Caco-2 (cell line): ENCODE results near the gene SIGLEC15. TPM values are rescaled to one million over a fixed set of nuclear protein-coding genes. Genes with fewer than 3 reads are reported as not detected.

Experiments
- BruUV-seq: library from RNA; stranded (reverse); fragments of 400-500 nt; replicated peaks from 2 replicates; lab custom pipeline; 2021; lab: Mats Ljungman, UMichigan
- CTCF ChIA-PET: fragments of 300-600 bp; sonication (Branson Sonifier 250); formaldehyde crosslinking; loops from one replicate; lab custom pipeline; 2022; ENCODE audit warnings: antibody characterized with exemption; lab: Charles Lee
- POLR2A ChIA-PET: fragments of 300-600 bp; sonication (Branson Sonifier 250); formaldehyde crosslinking; loops from one replicate; lab custom pipeline; 2022; ENCODE audit warnings: antibody characterized with exemption; lab: Charles Lee
- DNase-seq, 2 experiments: peaks; one replicate each; pipeline versions ENCODE4 v3.0.0 to v3.0.0-alpha.2; 2020 to 2022
- H3K27me3 ChIP-seq: replicated peaks from 2 replicates; pipeline ENCODE4 v1.6.0; 2011; ENCODE audit warnings: low read length; ENCODE audit not compliant: control insufficient read depth, insufficient read depth
- H3K36me3 ChIP-seq: 2 replicates; pipeline ENCODE4 v1.5.1; 2011; ENCODE audit warnings: low read length; ENCODE audit not compliant: control insufficient read depth, insufficient read depth
- H3K4me1 ChIP-seq: fragments of 250-450 bp; sonication (Bioruptor Pico); 2 replicates; pipeline ENCODE4 v1.5.1; 2020; ENCODE audit warnings: mild to moderate bottlenecking
- H3K4me3 ChIP-seq: 2 replicates; pipeline ENCODE4 v1.5.1; 2011; ENCODE audit warnings: low read depth, mild to moderate bottlenecking, control low read depth, low read length
- H3K9me3 ChIP-seq: fragments of 250-450 bp; sonication (Bioruptor Pico); 2 replicates; pipeline ENCODE4 v1.5.1; 2020; ENCODE audit warnings: mild to moderate bottlenecking, moderate library complexity
- H3K27ac Mint-ChIP-seq: one replicate; pipeline ENCODE4 v1.8.0; 2022; ENCODE audit warnings: mixed read lengths; ENCODE audit not compliant: unreplicated experiment
- H3K27me3 Mint-ChIP-seq: one replicate; pipeline ENCODE4 v1.8.0; 2022; ENCODE audit warnings: mixed read lengths; ENCODE audit not compliant: insufficient read depth, unreplicated experiment
- H3K36me3 Mint-ChIP-seq: one replicate; pipeline ENCODE4 v1.8.0; 2022; ENCODE audit warnings: mild to moderate bottlenecking, mixed read lengths; ENCODE audit not compliant: insufficient read depth, unreplicated experiment
- H3K4me1 Mint-ChIP-seq: one replicate; pipeline ENCODE4 v1.8.0; 2022; ENCODE audit warnings: low read depth, mixed read lengths; ENCODE audit not compliant: unreplicated experiment
- H3K4me3 Mint-ChIP-seq: one replicate; pipeline ENCODE4 v1.8.0; 2022; ENCODE audit warnings: mild to moderate bottlenecking, moderate library complexity, mixed read lengths; ENCODE audit not compliant: unreplicated experiment
- H3K9me3 Mint-ChIP-seq: one replicate; pipeline ENCODE4 v1.8.0; 2022; ENCODE audit warnings: mixed read lengths; ENCODE audit not compliant: unreplicated experiment
- intact Hi-C: fragments of 100-400 bp; cut with micrococcal nuclease; formaldehyde crosslinking; loops from one replicate; pipeline ENCODE4 v1.10.0; 2022; ENCODE audit not compliant: unreplicated experiment
- total RNA-seq: library from RNA; stranded (reverse); gene quantifications from 2 replicates; pipeline ENCODE4 v1.2.3, GENCODE V29; 2022
- TF ChIP-seq, protein P1 (sequence below), 2 experiments: fragments of 200-600 bp in 1 of 2; IDR thresholded peaks; 1 replicate in 1 of 2; 2 replicates in 1 of 2; pipeline versions ENCODE4 v1.5.1 to v1.8.0; 2011 to 2022; ENCODE audit warnings: antibody characterized with exemption in 1 of 2, control low read depth in 1 of 2, inconsistent platforms in 1 of 2, low read depth in 1 of 2, low read length in 1 of 2, mild to moderate bottlenecking in 1 of 2, moderate library complexity in 1 of 2; ENCODE audit not compliant: insufficient read depth in 1 of 2, severe bottlenecking in 1 of 2, unreplicated experiment in 1 of 2

Gene SIGLEC15
- total RNA-seq, 1 experiment from 2014 or later = not detected

DNA sequence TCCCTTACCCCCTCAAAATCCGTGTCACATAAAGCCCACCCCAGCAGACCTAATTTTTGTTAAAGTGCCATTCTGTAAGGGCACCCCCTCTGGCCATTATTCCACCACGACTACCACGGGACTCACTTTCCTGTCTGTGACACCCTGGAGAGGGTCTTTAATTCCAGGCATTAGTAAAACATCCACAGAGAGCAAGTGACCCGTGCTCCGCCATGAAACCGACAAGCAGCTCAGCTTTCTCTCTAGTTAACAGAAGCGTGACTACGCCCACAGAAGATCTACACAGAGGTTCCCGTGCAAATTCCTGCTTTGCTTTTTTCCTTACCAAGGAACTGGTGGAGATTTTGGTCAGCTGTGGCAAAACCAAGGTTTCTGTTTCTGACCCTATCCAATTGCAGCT, 4.4 kb downstream of the SIGLEC15 start:
- Mint-ChIP-seq H3K36me3 (no peaks in the 10 kb centered on the region), H3K4me1 (peaks cover 10% of the 10 kb centered on the region), H3K9me3 (no peaks in the 10 kb centered on the region), H3K4me3 (no peak overlapping the region), H3K27me3 (no peaks in the 10 kb centered on the region), H3K27ac (peak overlapping the region; percentile 69)
- intact Hi-C loops = no loop called here
- H3K36me3 ChIP-seq = no peaks in the 10 kb centered on the region
- peaks cover 30% of the 10 kb centered on the region for H3K4me1 ChIP-seq
- no peak overlapping the region for H3K4me3 ChIP-seq
- H3K9me3 ChIP-seq = no peaks in the 10 kb centered on the region
- TF ChIP-seq, protein P1, sequence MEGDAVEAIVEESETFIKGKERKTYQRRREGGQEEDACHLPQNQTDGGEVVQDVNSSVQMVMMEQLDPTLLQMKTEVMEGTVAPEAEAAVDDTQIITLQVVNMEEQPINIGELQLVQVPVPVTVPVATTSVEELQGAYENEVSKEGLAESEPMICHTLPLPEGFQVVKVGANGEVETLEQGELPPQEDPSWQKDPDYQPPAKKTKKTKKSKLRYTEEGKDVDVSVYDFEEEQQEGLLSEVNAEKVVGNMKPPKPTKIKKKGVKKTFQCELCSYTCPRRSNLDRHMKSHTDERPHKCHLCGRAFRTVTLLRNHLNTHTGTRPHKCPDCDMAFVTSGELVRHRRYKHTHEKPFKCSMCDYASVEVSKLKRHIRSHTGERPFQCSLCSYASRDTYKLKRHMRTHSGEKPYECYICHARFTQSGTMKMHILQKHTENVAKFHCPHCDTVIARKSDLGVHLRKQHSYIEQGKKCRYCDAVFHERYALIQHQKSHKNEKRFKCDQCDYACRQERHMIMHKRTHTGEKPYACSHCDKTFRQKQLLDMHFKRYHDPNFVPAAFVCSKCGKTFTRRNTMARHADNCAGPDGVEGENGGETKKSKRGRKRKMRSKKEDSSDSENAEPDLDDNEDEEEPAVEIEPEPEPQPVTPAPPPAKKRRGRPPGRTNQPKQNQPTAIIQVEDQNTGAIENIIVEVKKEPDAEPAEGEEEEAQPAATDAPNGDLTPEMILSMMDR (IDR thresholded peaks at IDR 0.05; ENCODE audit: insufficient read depth in 1 of 2, low read depth in 1 of 2, low read length in 1 of 2, severe bottlenecking in 1 of 2, unreplicated experiment in 1 of 2) = no peak
- ChIA-PET CTCF (no interaction called here), POLR2A (no interaction called here)
- no peak for DNase-seq
- no TSS peak for BruUV-seq
- H3K27me3 ChIP-seq = no peaks in the 10 kb centered on the region

GRCh38 chr18:45830917-45831316, 5.4 kb downstream of the SIGLEC15 start:
- H3K4me1 Mint-ChIP-seq = peaks cover 20% of the 10 kb centered on the region
- no peaks in the 10 kb centered on the region for H3K36me3 Mint-ChIP-seq
- H3K9me3 ChIP-seq = no peaks in the 10 kb centered on the region
- H3K27me3 ChIP-seq = no peaks in the 10 kb centered on the region
- H3K27ac Mint-ChIP-seq = no peak overlapping the region
- peaks cover 30% of the 10 kb centered on the region for H3K4me1 ChIP-seq
- no peak overlapping the region for H3K4me3 Mint-ChIP-seq
- TF ChIP-seq, protein P1 (IDR thresholded peaks at IDR 0.05; ENCODE audit: insufficient read depth in 1 of 2, low read depth in 1 of 2, low read length in 1 of 2, severe bottlenecking in 1 of 2, unreplicated experiment in 1 of 2) = no peak
- H3K27me3 Mint-ChIP-seq = no peaks in the 10 kb centered on the region
- no peak overlapping the region for H3K4me3 ChIP-seq
- CTCF ChIA-PET = no interaction called here
- POLR2A ChIA-PET = interaction anchor here (0.5 kb wide), 1 partner anchor 196 kb away, joined by 3 read pairs; no protein-coding TSS in a partner anchor
- H3K36me3 ChIP-seq = no peaks in the 10 kb centered on the region; the same call in 1 of the 2 replicates
- intact Hi-C loops = no loop called here
- no peak for DNase-seq
- BruUV-seq = no TSS peak
- H3K9me3 Mint-ChIP-seq = no peaks in the 10 kb centered on the region

DNA sequence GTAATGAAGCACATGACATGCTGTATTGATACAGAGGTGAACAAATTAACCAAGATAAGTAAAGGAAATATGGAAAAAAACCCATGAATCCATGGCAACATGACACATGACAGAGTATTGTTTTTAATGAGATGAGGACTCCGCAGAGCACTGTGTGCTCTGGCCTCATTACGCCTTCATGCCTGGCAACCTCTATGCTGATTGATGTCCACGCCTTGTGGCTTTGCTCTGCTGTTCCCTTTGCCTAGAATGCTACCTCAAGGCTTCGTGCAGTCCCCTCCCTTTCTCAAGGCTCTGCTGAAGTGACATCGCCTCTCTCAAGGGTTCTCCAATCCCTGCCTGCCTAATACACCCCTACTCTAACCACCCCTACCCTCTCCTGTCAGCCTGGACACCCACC, 8.4 kb downstream of the SIGLEC15 start:
- H3K27ac Mint-ChIP-seq = no peak overlapping the region
- BruUV-seq = no TSS peak
- H3K36me3 Mint-ChIP-seq = no peaks in the 10 kb centered on the region
- POLR2A ChIA-PET = no interaction called here
- no peaks in the 10 kb centered on the region for H3K9me3 ChIP-seq
- H3K4me3 ChIP-seq = no peak overlapping the region
- CTCF ChIA-PET = no interaction called here
- no peaks in the 10 kb centered on the region; the same call in 1 of the 2 replicates for H3K36me3 ChIP-seq
- TF ChIP-seq, protein P1 (IDR thresholded peaks at IDR 0.05; ENCODE audit: insufficient read depth in 1 of 2, low read depth in 1 of 2, low read length in 1 of 2, severe bottlenecking in 1 of 2, unreplicated experiment in 1 of 2) = no peak
- H3K27me3 ChIP-seq = no peaks in the 10 kb centered on the region
- peaks cover 20% of the 10 kb centered on the region for H3K4me1 ChIP-seq
- H3K4me3 Mint-ChIP-seq = no peak overlapping the region
- intact Hi-C loops = no loop called here
- H3K4me1 Mint-ChIP-seq = peaks cover 24% of the 10 kb centered on the region
- H3K27me3 Mint-ChIP-seq = no peaks in the 10 kb centered on the region
- no peaks in the 10 kb centered on the region for H3K9me3 Mint-ChIP-seq
- no peak for DNase-seq
